ENCODE results near the gene SMIM17.
"Not testable (repeated sequence)": the region's sequence is repeated elsewhere in the genome, so short reads cannot be mapped to it uniquely, and the experiment has no call there.

SMIM17 gene

DNA sequence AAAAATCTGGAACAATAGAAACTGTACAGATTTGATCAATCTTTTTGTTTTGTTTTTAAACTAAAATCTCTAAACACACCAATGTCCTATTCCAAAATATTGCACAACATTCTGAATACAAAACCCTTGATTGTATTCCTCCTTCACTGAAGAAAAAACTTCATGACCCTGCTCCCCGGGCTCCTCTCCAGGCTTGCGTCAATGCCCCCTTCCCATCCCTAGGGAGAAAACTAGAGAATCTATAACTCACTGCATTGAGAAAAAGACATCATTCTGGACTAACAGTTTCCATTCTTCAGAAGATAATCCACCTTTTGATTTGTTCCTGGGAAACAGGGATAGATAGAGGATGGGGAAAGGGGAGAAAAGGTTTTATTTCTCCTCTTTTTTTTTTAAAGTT, 29.7 kb downstream of the SMIM17 start:
- WGBS (ENCODE audit: insufficient coverage, insufficient read length), result no CpG with 5 or more reads among the region's 2 CpGs
- not testable (repeated sequence) for H3K27me3 ChIP-seq (ENCODE audit: control insufficient read depth, insufficient read depth, low read length); DNase-seq (ENCODE audit: low read depth, low spot score); H3K4me3 ChIP-seq (ENCODE audit: low read length); H3K36me3 ChIP-seq (ENCODE audit: control insufficient read depth, insufficient read depth, low read length); H3K27ac ChIP-seq (ENCODE audit: low read length); H3K4me1 ChIP-seq (ENCODE audit: control insufficient read depth, insufficient read depth, low read length)
- H3K9me3 ChIP-seq (ENCODE audit: control insufficient read depth, insufficient read depth, low read length), result peaks cover 17% of the 10 kb centered on the region

DNA sequence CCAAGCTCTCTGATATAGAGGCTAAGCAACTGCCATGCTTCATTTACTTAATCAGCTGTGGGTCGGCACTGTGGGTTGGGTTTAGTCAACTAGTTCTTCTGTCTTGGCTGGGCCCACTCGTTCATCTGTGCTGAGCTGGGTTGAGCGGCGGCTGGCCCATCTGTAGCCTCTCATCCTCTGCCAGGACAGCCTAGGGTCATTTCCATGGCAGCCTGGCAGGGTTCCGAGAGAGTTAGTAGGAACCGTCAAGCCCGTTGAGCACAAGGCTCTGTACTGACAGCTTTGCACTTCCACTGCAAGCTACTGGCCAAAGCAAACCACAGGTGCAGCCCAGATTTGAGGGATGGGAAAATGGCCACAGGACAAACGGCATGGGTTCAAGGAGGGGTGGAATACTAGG, 35.2 kb downstream of the SMIM17 start:
- WGBS (ENCODE audit: insufficient coverage, insufficient read length), result no CpG with 5 or more reads among the region's 8 CpGs
- no peak overlapping the region for H3K4me3 ChIP-seq (ENCODE audit: low read length)
- DNase-seq (ENCODE audit: low read depth, low spot score), result no peak
- H3K27ac ChIP-seq (ENCODE audit: low read length), result no peak overlapping the region
- H3K27me3 ChIP-seq (ENCODE audit: control insufficient read depth, insufficient read depth, low read length), result no peaks in the 10 kb centered on the region
- peaks cover 13% of the 10 kb centered on the region for H3K9me3 ChIP-seq (ENCODE audit: control insufficient read depth, insufficient read depth, low read length)
- H3K36me3 ChIP-seq (ENCODE audit: control insufficient read depth, insufficient read depth, low read length), result no peaks in the 10 kb centered on the region
- H3K4me1 ChIP-seq (ENCODE audit: control insufficient read depth, insufficient read depth, low read length), result no peaks in the 10 kb centered on the region

DNA sequence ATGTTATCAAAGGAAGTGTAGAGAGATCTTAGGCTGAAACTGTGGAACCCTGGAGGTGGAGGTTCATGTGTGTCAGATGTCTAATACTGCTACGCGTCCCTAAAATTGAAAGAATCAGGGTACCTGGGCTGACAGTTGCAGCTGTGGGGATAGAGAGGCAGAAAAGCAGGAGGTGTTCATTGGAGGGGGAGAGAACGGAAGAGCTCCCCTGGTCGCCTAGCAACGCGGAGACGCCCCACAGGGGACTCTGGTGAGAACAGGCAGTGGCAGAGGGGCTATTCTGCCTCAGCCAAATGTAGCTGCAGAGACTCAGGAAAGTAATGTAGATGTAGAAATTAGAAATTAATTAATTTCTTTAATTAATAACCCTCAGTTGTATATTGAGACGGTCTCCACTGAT, 38.7 kb downstream of the SMIM17 start:
- DNase-seq (ENCODE audit: low read depth, low spot score), result no peak
- Histone ChIP-seq H3K4me1 (ENCODE audit: control insufficient read depth, insufficient read depth, low read length) (no peaks in the 10 kb centered on the region), H3K9me3 (ENCODE audit: control insufficient read depth, insufficient read depth, low read length) (peaks cover 6% of the 10 kb centered on the region), H3K36me3 (ENCODE audit: control insufficient read depth, insufficient read depth, low read length) (no peaks in the 10 kb centered on the region), H3K4me3 (ENCODE audit: low read length) (no peak overlapping the region), H3K27ac (ENCODE audit: low read length) (no peak overlapping the region), H3K27me3 (ENCODE audit: control insufficient read depth, insufficient read depth, low read length) (no peaks in the 10 kb centered on the region)
- WGBS (ENCODE audit: insufficient coverage, insufficient read length), result no CpG with 5 or more reads among the region's 8 CpGs

DNA sequence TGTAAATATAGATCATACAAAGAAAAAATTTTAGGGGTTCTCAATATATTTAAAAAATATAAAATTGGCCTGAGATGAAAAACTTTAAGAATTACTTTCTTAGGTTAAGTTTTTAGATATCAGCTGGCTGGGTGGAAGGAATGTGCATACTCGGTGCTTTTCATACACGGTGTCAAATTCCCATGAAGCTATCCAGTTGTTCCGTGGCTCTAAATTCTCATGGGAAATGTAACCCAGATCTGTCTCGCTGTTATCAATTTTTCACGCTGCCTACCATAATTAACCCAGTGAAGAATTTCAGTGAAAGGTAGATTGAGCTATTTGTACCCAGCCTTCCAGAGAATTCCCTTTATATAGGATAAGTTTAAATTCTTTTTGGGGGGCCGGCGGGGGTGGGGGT, 40.2 kb downstream of the SMIM17 start:
- Histone ChIP-seq H3K4me1 (ENCODE audit: control insufficient read depth, insufficient read depth, low read length) (no peaks in the 10 kb centered on the region), H3K9me3 (ENCODE audit: control insufficient read depth, insufficient read depth, low read length) (peaks cover 4% of the 10 kb centered on the region), H3K27ac (ENCODE audit: low read length) (no peak overlapping the region), H3K4me3 (ENCODE audit: low read length) (no peak overlapping the region), H3K36me3 (ENCODE audit: control insufficient read depth, insufficient read depth, low read length) (no peaks in the 10 kb centered on the region), H3K27me3 (ENCODE audit: control insufficient read depth, insufficient read depth, low read length) (no peaks in the 10 kb centered on the region)
- no peak for DNase-seq (ENCODE audit: low read depth, low spot score)
- no CpG with 5 or more reads among the region's 7 CpGs for WGBS (ENCODE audit: insufficient coverage, insufficient read length)

DNA sequence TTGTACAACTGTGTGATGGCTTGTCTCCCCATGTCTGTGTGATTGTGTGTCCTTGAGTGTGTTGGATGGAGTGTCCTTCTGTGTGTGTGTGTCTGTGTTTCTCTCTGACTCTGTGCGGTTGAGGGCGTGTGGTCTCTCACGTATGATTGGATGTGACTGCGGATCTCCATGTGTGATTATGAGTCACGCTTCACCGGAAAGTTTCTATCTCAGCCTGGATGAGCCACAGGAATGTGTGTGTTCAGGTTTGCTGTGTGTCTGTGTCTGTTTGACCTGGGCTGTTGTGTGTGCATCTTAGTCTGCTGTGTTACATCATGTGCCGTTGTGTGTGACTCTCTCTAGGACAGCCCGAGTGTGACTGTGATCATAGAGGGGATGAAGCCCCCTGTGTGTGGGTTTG, 44.1 kb downstream of the SMIM17 start:
- no peaks in the 10 kb centered on the region for H3K27me3 ChIP-seq (ENCODE audit: control insufficient read depth, insufficient read depth, low read length)
- H3K27ac ChIP-seq (ENCODE audit: low read length), result no peak overlapping the region
- H3K4me3 ChIP-seq (ENCODE audit: low read length), result no peak overlapping the region
- H3K36me3 ChIP-seq (ENCODE audit: control insufficient read depth, insufficient read depth, low read length), result no peaks in the 10 kb centered on the region
- H3K9me3 ChIP-seq (ENCODE audit: control insufficient read depth, insufficient read depth, low read length), result peaks cover 1% of the 10 kb centered on the region; the same call in 1 of the 2 replicates
- no CpG with 5 or more reads among the region's 8 CpGs for WGBS (ENCODE audit: insufficient coverage, insufficient read length)
- H3K4me1 ChIP-seq (ENCODE audit: control insufficient read depth, insufficient read depth, low read length), result no peaks in the 10 kb centered on the region
- no peak for DNase-seq (ENCODE audit: low read depth, low spot score)

DNA sequence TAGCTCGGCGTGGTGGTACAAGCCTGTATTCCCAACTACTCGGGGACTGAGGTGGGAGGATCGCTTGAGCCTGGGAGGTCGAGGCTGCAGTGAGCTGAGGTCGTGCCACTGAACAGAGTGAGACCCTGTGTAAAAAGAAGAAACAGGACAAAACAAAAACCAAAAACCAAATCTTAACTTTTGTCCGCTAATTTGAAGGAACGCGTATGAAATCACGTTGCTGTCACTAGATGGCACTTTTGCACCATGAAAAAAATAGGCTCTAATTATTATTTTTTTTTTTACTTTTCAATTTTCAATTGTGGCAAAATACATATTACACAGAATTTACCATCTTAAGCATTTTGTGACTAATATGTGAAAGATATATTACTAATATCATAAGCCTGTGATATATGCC, 46.2 kb downstream of the SMIM17 start:
- Histone ChIP-seq H3K9me3 (ENCODE audit: control insufficient read depth, insufficient read depth, low read length) (peaks cover 7% of the 10 kb centered on the region), H3K4me1 (ENCODE audit: control insufficient read depth, insufficient read depth, low read length) (no peaks in the 10 kb centered on the region), H3K27ac (ENCODE audit: low read length) (no peak overlapping the region), H3K4me3 (ENCODE audit: low read length) (no peak overlapping the region), H3K27me3 (ENCODE audit: control insufficient read depth, insufficient read depth, low read length) (no peaks in the 10 kb centered on the region), H3K36me3 (ENCODE audit: control insufficient read depth, insufficient read depth, low read length) (no peaks in the 10 kb centered on the region)
- no peak for DNase-seq (ENCODE audit: low read depth, low spot score)
- no CpG with 5 or more reads among the region's 10 CpGs for WGBS (ENCODE audit: insufficient coverage, insufficient read length)

DNA sequence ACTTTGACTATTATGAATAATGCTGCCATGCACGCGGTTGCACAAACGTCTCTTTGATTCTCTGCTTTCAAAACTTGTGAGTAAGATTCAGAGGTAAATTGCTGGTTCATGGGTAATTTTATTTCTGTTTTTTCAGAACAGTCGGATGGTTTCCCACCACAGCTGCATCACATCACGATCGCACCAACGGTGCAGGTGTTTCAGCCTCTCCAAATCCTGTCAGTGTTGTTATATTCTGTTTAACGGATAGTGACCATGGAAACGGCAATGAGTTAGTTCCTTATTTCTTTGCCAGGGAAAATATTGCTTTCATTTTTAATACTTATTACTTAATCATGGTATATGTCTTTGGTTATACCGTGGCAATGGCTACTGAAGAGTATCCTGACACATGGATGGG, 47.7 kb downstream of the SMIM17 start:
- no peak overlapping the region for H3K27ac ChIP-seq (ENCODE audit: low read length)
- no peak overlapping the region for H3K4me3 ChIP-seq (ENCODE audit: low read length)
- no peaks in the 10 kb centered on the region for H3K36me3 ChIP-seq (ENCODE audit: control insufficient read depth, insufficient read depth, low read length)
- H3K4me1 ChIP-seq (ENCODE audit: control insufficient read depth, insufficient read depth, low read length), result no peaks in the 10 kb centered on the region
- no peaks in the 10 kb centered on the region for H3K27me3 ChIP-seq (ENCODE audit: control insufficient read depth, insufficient read depth, low read length)
- DNase-seq (ENCODE audit: low read depth, low spot score), result no peak
- peaks cover 8% of the 10 kb centered on the region for H3K9me3 ChIP-seq (ENCODE audit: control insufficient read depth, insufficient read depth, low read length)
- no CpG with 5 or more reads among the region's 10 CpGs for WGBS (ENCODE audit: insufficient coverage, insufficient read length)

DNA sequence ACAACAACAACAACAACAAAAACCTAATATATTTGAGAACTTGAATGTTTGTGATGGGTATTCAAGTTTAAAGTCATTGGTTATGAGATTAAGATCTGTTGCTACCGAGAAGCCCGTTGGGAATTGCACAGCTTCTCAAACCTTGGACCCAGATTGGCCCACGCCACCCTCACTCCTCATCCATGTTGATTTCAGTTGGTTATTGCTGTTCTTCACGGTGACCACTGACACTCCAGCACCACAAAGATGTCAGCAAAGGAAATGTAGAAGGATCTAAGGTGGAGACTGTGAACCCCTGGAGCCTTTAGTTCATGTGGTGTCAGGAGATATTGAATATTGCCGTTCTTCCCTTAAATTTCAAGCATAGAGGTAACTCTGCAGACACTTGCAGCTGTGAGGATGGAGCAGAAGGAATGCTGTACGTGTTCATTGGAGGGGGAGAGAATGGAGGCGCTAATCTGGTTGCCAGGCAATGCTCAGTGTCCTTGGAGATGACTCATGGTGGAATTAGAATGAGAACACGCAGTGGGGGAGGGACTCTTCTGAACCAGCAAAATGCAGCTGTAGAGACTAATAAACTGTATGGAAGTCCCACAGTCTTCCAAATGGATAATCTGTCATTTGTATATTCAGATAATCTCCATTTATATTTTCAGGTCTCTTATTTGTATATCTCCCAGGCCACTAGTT, 49.4 kb downstream of the SMIM17 start:
- no peaks in the 10 kb centered on the region for H3K4me1 ChIP-seq (ENCODE audit: control insufficient read depth, insufficient read depth, low read length)
- no peaks in the 10 kb centered on the region for H3K36me3 ChIP-seq (ENCODE audit: control insufficient read depth, insufficient read depth, low read length)
- H3K27me3 ChIP-seq (ENCODE audit: control insufficient read depth, insufficient read depth, low read length), result no peaks in the 10 kb centered on the region
- H3K9me3 ChIP-seq (ENCODE audit: control insufficient read depth, insufficient read depth, low read length), result peaks cover 8% of the 10 kb centered on the region
- H3K4me3 ChIP-seq (ENCODE audit: low read length), result no peak overlapping the region
- no peak overlapping the region for H3K27ac ChIP-seq (ENCODE audit: low read length)
- WGBS (ENCODE audit: insufficient coverage, insufficient read length), result no CpG with 5 or more reads among the region's 8 CpGs
- DNase-seq (ENCODE audit: low read depth, low spot score), result no peak

DNA sequence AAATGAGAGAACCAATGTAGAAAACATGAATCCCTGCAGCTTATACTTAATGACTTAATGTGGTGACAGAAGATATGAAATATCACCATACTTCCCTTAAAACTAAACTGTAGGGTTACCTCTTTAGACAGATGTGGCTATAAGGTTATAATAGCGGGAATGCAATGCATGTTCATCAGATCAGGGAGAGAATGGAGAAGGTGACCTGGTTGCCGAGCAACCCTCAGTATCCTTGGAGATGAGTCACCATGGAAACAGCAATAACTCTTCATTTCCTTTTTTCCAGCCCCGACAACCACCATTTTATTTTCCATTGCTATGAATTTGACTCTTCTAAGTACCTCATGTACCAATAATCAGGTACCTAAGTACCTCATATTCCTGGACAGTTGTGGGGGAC, 56.6 kb downstream of the SMIM17 start:
- DNase-seq (ENCODE audit: low read depth, low spot score), result no peak
- no CpG with 5 or more reads among the region's 3 CpGs for WGBS (ENCODE audit: insufficient coverage, insufficient read length)
- no peaks in the 10 kb centered on the region for H3K4me1 ChIP-seq (ENCODE audit: control insufficient read depth, insufficient read depth, low read length)
- no peak overlapping the region for H3K27ac ChIP-seq (ENCODE audit: low read length)
- H3K9me3 ChIP-seq (ENCODE audit: control insufficient read depth, insufficient read depth, low read length), result peaks cover 3% of the 10 kb centered on the region
- no peaks in the 10 kb centered on the region for H3K36me3 ChIP-seq (ENCODE audit: control insufficient read depth, insufficient read depth, low read length)
- H3K4me3 ChIP-seq (ENCODE audit: low read length), result no peak overlapping the region
- H3K27me3 ChIP-seq (ENCODE audit: control insufficient read depth, insufficient read depth, low read length), result no peaks in the 10 kb centered on the region

DNA sequence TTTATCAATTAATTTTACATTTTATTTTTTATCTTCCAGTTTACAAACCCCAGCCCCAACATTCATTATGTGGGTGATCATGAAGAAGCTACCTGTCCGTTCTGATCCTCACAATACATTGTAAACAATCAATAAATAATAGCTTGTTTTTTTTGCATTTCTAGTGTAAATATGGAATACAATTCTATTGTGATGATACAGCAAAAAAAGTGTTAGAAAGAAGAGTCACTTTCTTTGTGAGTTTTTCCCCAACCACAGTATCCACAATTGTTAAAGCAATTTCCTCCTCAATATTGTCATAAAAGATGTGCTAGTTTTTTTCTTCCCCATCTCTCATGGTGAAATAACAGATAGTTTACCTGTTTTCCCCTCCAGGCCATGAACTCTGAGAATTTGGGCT, 58.9 kb downstream of the SMIM17 start:
- Histone ChIP-seq H3K9me3 (ENCODE audit: control insufficient read depth, insufficient read depth, low read length) (peaks cover 2% of the 10 kb centered on the region), H3K27ac (ENCODE audit: low read length) (no peak overlapping the region), H3K36me3 (ENCODE audit: control insufficient read depth, insufficient read depth, low read length) (no peaks in the 10 kb centered on the region), H3K27me3 (ENCODE audit: control insufficient read depth, insufficient read depth, low read length) (no peaks in the 10 kb centered on the region), H3K4me3 (ENCODE audit: low read length) (no peak overlapping the region), H3K4me1 (ENCODE audit: control insufficient read depth, insufficient read depth, low read length) (no peaks in the 10 kb centered on the region)
- no CpG with 5 or more reads among the region's 1 CpG for WGBS (ENCODE audit: insufficient coverage, insufficient read length)
- no peak for DNase-seq (ENCODE audit: low read depth, low spot score)

DNA sequence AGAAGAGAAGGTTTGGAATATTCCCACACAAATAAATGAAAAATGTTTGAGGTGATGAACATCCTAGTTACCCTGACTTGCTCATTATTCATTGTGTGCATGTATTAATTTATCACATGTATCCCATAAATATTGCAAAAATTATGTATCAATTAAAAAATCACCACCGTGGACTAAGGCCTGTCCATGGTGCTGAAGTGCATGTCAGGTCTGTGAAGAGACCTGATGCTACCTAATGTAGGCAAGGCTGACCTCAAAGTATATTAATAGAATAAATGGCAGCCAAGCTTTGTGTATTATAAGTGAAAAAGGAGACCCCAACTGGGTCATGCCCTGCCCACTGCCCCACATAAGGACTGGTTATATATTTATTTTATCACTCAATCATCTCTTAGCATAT, 63.0 kb downstream of the SMIM17 start:
- no peak overlapping the region for H3K4me3 ChIP-seq (ENCODE audit: low read length)
- no peaks in the 10 kb centered on the region for H3K4me1 ChIP-seq (ENCODE audit: control insufficient read depth, insufficient read depth, low read length)
- no peaks in the 10 kb centered on the region for H3K36me3 ChIP-seq (ENCODE audit: control insufficient read depth, insufficient read depth, low read length)
- H3K27me3 ChIP-seq (ENCODE audit: control insufficient read depth, insufficient read depth, low read length), result no peaks in the 10 kb centered on the region
- H3K27ac ChIP-seq (ENCODE audit: low read length), result no peak overlapping the region
- WGBS (ENCODE audit: insufficient coverage, insufficient read length), result no CpG with 5 or more reads among the region's 1 CpG
- peaks cover 1% of the 10 kb centered on the region; the same call in 1 of the 2 replicates for H3K9me3 ChIP-seq (ENCODE audit: control insufficient read depth, insufficient read depth, low read length)
- no peak for DNase-seq (ENCODE audit: low read depth, low spot score)

Measured in iPS DF 6.9 (cell line).